SK-MEL-5 (cell line): ENCODE data around the gene STAC2. TPM values are rescaled to one million over a fixed set of nuclear protein-coding genes. Genes with fewer than 3 reads are reported as not detected.

Experiments used
- DNase-seq: peaks from one replicate; pipeline ENCODE4 v3.0.0-alpha.2; 2016; ENCODE audit warnings: low read depth, low spot score
- in situ Hi-C: cut with HindIII; loops from 2 replicates; pipeline ENCODE4 v1.10.0; 2016; ENCODE audit warnings: low sequenced_read_pairs, high pct_unique_total_duplicates, low pct_unique_long_range_greater_than_20kb
- total RNA-seq: library from RNA; depleted of rRNA; stranded (reverse); fragments of >200 nt; shearing (Covaris generic); gene quantifications from 2 replicates; pipeline ENCODE4 v1.2.3, GENCODE V29; 2014

The STAC2 gene
- total RNA-seq, 1 experiment from 2014 or later = not detected

DNA sequence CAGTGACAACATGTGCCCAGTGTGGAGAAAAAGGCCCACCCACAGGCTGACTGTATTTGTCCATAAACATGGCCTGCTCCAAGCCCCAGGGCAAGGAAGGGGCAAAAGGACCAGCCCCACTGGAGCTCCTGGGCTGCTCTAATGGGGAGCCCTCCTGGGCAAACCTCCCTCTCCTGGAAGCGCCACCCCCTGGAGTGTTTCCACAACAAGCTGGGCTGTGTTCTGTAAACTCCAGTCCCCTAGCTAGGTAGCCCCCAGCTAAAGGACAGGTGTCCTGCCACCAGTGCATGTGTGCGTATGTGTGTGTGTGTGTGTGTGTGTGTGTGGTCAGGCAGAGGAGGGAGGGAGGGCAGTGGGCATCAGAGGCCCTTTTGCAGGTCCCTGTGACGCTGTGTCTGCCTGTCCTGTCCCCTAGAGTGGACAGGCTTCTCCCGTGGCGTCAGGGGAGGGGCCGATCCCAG, 11.3 kb upstream of the STAC2 start:
- in situ Hi-C loops = no loop called here
- no peak for DNase-seq

DNA sequence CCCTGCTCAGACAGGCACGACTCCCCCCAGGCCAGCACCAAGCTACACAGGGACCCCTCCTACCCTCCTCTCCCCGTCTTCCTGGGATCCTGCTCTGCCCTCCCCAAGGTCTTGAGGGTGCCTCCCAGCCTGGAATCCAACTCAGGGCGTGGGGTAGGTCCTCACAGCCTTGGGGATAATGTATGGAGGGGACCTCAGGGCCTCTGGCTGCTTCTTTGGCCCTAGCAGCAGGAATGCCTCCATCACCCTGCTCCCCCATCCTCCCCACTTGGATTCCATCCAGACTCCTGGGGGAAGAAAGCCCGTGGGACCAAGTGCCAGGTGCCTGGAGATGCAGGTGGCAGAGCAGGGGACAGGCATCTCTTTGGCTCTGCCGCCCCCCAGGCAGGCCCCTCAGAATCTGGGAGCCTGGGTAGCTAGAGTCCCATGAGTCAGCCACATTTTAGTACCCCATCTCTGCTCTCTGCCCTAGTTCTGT, 10.7 kb upstream of the STAC2 start:
- DNase-seq = no peak

DNA sequence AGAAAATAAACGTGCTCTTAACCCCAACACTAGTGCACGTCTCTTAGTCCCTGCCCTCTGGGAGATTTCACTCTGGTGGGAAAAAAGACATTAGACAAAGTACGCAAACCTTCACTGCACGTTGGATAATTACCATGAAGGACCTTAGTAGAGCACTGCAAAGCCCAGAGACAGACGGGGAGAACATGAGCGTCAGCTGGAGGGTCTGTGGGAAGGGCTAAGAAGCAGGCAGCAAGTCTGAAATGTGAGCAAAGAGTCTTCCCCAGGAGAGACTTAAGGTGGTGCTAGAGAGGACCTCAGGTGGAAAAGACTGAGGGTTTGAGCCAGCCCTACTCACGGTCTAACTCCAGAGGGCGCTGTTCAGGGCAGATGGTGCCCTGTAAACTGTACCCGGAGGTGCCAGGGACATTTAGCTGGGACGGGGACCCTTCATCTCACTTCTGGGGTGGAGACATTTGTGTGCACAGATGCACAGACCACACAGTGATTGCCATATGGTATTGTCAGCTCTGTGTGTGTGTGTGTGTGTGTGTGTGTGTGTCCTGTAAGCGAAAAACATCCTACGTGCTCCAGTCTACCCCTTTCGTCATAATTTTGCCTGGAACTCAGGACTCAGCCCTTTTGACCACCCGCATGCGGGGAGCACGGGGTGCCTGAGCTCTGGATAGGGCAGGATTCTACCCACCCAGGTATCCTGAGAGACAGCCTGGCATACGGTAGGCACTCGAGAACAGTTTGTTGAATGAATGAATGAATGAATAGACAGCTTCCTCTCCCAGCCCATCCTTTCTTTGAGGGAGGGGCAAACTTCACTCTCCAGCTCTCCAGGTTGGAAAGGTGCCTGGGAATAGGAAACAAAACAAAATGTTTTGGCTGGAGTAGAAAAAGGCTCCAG, 10.1 kb upstream of the STAC2 start:
- in situ Hi-C loops = no loop called here
- peak; percentile 84 for DNase-seq

More for the DNA sequence above, 10.7 kb upstream of the STAC2 start:
- in situ Hi-C loops = no loop called here

DNA sequence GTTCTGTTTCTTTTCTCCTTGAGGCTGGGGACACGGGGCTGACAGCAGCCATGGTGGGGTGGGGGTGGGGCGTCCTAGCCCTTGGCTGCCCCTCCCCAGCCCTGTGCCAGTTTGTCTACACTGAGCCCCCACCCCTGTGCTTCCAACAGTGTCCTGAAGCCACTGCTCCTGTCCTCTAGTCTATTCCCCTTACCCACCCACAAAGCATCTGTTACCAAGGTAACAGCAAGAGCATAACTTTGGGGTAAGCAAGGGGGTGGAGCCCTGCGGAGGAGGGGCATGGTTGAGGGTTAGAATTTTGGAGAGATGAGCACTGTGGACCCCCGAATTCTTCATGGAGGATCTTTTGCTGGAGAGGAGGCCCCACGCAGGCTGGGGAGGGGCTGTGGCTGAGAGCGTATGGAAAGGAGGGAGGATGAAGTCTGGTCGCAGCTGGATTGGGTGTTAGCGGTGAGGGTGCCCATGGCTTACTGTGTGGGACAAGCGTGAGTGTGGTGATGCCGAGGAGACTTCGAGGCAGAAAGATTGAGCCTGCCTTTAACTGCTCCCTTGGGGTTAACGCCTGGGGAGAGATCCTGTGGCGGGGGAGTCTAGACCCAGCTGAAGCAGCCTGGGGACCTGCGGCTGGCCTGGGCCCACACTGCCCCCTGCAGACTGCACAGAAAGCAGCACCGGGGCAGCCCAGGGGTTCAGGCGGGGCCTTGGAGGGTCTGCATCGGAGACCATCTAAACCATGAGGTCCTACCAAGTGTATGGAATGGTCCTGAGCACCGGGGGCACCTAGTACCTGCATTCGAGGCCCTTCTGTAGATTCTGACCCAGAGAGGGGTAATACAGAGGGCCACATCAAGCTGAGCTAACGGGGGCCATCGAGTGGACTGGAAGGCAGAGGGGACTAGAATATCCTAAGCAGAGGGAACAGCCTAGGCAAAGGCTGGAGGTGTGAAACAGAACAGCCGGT, 6.1 kb upstream of the STAC2 start:
- DNase-seq = peak; percentile 38
- in situ Hi-C loops = no loop called here

DNA sequence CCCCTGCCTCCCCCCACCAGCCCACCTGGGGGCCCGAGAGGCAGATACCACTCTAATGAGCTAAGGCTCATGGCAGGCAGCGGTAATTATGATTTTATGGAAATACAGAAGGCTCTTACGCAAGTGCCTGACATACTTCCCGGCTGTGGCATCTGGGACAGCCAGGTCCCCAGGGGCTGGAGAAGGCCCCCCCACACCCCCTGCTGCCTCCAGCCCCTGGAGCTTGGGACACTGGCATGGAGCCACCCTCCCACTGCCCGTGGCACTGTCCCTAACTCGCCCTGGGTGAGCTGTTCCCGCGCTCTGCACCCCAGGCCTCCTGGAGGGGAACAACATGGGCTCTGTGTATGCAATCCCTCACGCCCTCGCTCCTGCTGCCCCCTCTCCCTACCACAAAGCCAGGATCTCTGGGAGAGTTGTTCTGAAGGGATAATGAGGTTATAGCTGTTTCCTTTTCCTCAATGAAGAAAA, 5.4 kb upstream of the STAC2 start:
- in situ Hi-C loops = no loop called here

DNA sequence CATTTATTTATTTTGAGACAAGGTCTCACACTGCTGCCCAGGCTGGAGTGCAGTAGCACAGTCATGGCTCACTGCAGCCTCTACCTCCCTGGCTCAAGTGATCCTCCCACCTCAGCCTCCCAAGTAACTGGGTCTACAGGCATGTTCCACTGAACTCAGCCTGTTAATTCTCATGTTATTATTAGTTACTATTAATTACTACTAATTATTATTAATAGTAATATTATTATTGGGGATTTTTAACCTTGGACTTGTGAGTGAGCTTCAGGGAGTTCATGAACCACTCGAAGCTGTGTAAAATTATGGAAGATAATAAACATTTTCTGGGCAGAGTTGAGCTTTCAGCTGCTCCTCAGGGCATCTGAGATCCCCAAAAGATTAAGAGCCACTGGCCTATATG, 4.6 kb upstream of the STAC2 start:
- in situ Hi-C loops = no loop called here
- DNase-seq = no peak

More for the DNA sequence above, 5.4 kb upstream of the STAC2 start:
- no peak for DNase-seq

DNA sequence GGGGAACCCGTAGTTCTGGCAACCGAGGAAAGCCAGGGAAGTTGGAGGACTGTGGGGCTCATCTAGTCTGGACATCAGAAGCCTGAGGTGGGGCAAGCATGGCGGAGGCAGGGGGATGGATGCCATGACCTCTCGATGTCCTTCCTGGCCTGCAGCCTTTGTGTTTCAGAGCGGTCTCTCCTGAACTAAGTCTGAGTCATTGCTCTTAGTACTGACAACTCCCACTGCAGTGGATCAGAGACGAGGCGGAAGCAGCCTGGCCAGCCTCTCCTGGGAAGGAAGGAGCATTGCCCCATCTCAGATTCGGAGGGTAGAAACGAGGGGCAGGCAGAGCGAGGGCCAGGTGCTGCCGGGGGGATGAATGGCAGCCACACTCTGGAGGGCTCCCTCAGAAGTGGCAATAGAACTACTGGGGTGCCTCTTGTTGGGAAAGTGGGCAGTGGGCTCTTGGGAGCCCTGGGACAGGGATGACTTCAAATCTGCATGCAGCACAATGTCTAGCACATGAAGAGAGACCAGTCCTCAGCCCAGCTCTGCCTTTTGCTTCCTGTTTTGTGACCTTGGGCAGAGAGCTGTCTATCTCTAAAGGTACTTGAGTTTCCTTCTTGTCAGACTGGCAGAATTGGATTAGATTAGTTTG, 3.6 kb upstream of the STAC2 start:
- in situ Hi-C loops = no loop called here
- DNase-seq = no peak

DNA sequence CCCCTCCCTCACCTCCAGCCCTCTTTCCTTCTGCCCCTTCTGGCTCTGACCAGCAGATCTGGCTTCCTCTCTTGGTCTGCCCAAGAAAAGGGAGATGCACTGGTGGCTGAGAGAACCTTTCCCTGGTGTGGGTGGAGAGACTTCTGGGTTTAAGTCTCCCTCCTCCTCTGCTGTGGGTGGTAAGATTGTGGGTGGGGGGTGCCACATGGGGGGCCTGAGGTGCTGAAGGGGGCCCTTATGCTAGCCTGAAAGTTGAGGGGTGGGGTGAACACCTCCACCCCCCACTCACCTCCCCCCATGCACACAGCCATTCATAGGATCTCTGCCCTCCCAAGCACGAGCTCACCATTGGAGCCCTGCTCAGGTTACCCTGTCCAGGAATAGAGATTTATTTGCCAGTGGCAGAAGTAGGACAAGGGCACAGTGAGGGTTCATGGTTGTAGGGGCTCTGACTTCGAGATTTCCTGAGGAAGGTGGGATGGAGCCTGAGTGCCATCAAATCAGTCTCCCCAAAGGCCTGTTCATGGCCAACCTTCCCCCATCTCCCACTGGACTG, 1.7 kb upstream of the STAC2 start:
- in situ Hi-C loops = no loop called here
- no peak for DNase-seq

DNA sequence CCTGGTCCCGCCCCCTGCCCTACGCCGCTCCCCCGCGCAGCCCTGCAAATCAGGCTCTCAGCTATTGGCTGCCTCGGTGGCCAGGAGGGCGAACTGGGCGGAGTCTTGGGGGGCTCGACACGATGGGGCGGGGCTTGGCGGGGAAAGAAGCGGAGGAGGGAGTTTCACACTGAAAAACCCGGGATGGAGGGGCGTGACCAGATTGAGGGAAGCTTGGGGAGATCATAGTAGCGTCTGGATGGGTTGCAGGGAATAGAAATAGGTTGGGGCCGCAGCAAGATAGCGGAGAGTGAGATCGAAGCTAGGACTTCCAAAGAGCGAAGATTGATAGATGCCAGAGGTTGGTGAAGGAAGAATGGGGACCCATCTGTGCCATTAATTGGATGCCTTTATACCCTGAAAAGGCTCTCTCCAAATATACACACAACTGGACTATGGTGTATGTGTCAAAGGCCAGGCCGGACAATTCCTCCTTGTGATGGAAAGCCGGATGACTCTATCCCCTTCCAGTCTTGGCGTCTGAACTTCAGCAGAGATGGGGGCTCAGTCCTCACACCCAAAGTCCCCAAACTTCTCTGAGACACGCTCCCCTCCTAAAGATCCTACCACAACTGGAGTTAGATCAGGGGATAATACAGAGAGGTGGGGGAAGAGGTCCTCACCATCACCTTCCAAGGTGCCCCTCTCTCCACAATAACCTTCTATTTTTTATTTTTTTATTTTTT, 376 bp upstream of the STAC2 start:
- no peak for DNase-seq
- in situ Hi-C loops = no loop called here

DNA sequence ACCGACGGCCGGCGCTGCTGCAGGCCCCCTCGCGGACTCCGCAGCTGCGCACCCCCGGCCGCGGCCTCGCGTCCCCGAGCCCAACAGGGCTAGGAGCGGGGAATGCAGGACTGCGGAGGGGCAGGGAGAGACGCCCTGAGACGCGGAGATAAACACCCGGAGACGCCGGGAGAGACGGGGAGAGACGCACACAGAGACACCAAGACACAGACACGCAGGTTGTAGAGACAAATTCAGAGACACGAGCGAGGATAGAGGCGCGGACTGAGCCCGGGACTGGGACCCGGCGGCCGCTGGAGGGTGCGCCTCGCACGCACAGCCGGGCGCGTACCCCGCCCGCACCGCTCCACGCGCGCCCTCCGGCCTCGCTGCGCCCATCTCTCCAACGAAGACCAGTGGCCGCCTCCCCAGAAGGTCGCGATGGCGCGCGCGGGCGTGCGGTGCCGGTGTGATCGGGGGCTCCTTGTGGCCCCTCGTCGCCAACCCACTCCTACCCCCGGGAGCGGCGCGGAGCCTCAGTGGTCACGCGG, 902 bp downstream of the STAC2 start:
- in situ Hi-C loops = no loop called here
- DNase-seq = no peak

DNA sequence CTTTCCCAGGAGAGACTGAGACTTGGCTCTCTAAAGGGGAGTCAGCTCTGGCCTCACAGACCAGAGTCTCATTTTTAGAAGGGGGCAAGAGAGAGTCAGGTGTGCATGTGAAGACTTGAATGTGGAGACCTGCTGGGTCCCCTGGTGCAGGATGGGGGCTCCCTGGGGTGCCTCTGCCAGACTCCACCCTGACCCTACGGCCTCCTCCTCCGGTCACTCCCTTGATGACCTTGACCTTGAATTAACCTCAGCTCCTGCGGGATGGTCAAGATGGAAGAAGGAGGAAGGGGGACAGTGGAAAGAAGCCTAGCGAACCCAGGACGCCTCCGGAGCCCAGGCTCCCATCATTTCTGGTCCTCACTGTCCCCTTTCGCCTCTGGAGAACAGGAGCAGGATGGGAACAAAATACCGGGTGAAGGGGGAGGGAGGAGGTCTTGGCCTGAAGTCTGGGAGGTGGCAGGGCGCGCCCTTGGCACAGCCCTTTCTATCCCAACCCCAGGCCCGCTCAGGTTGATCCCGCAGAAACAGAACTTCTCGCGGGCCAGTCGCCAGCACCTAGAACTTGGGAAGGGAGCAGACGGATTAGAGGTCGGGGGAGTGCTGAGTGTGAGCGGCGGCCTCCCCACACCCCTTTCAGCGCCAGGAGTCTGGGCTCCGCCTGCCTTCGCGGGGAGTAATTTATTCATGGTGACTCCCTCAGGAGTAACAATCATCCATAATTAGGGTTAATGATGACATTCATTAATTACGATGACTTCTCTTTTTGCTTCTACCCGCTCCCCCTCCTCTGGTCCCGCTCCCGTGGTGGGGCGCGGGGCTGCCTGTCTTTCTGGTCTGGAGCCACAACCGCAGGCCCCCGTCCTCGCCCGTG, 1.6 kb downstream of the STAC2 start:
- DNase-seq = no peak
- in situ Hi-C loops = no loop called here

DNA sequence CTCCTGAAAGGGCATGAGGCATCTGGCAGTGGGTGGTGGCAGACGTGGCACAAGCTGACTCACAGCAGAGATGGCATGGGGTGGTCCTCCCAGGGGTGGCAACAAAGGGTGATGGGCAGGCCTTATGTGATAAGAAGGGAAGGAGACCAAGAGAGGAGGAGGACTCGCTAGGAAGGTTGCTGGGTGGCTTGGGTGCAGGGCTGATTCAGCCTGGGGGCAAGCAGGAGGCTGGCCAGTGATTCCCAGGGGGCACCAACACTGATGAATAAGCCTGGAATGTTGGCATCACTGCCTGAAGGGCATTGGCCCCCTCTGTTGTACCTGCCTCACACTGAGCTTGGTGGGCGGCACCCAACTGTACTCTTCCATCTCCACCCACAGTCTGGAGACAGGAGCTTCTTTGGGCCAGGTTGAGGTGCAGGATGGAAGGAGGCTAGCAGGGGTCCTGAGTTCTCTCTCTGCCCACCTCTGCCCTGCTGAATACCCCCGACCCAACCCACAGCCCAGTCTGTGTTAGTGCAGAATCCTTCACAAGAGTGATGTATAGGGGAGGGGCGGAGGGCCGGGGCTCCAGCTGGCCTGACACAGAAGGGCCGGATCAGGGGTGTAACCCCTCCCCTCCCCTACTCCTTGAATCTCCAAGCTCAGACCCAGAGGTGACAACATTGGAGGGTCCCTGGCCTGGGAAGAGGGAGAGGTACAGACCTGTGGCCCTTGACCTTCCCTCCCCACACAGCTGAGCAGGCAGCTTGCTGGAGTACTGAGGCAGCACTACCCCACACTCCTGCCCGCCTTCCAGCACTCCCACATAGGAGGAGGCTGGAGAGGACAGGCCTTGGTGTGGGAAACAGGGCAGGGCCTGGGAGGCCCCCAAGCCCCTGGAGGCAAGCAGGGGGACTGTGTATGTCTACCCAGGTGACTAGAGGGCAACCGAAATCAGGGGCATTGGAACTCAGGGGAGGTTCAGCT, 2.6 kb downstream of the STAC2 start:
- in situ Hi-C loops = no loop called here
- no peak for DNase-seq

DNA sequence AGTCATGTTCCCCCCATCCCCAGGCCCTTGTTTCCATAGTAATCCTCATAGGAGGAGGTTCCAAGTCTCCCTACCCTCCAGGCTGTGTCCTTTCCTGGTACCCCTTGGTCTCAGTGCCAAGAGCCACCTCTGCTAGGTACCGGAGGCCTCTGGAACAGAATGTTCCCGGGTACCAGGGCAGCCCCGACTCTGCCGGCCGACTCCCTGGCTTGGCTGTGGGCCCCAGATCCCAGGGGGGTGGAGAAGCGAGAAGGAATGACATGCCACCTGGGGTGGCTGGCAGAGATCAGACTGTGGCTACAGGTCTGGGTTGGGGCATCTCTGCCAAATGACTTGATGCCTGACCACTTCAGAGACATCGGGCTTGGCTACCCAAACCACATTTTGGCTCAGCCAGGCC, 3.6 kb downstream of the STAC2 start:
- in situ Hi-C loops = no loop called here
- no peak for DNase-seq

DNA sequence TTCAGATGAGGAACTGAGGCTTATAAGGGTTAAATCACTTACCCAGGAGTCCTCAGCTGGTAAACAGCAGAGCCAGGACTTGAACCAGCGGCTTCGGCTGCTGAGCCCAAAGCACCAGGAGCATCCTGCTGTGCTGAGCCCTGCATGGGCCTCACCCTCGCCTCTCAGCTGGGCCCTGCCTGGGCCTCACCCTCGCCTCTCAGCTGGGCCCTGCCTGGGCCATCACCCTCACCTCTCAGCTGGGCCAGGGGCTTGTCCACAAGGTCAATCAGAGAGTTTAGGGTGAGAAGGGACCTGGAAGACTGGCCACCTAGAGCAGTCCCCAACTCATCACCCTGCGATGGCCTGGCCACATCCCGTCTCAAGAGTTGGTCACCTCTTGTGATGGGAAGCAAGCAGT, 4.2 kb downstream of the STAC2 start:
- no peak for DNase-seq
- in situ Hi-C loops = no loop called here
